BLaER1 (cell line): ENCODE results near the gene AK9.
A peak's percentile ranks its signal among the peaks of the same experiment; 100 is the strongest.

Source experiments
- H3K27ac ChIP-seq: shearing (Covaris generic); formaldehyde crosslinking; 2 replicates; pipeline ENCODE4 v1.8.1; 2022
- H3K27me3 ChIP-seq: shearing (Covaris generic); formaldehyde crosslinking; 2 replicates; pipeline ENCODE4 v1.8.1; 2022
- H3K36me3 ChIP-seq: shearing (Covaris generic); formaldehyde crosslinking; 2 replicates; pipeline ENCODE4 v1.8.1; 2022
- H3K4me1 ChIP-seq: shearing (Covaris generic); formaldehyde crosslinking; 2 replicates; pipeline ENCODE4 v1.8.1; 2022
- H3K4me2 ChIP-seq: shearing (Covaris generic); formaldehyde crosslinking; 2 replicates; pipeline ENCODE4 v1.8.1; 2022
- H3K4me3 ChIP-seq: shearing (Covaris generic); formaldehyde crosslinking; 2 replicates; pipeline ENCODE4 v1.8.1; 2022
- H3K9ac ChIP-seq: shearing (Covaris generic); formaldehyde crosslinking; 2 replicates; pipeline ENCODE4 v1.8.1; 2022
- H3K9me3 ChIP-seq: shearing (Covaris generic); formaldehyde crosslinking; 2 replicates; pipeline ENCODE4 v1.8.1; 2022
- H4K20me1 ChIP-seq: shearing (Covaris generic); formaldehyde crosslinking; 2 replicates; pipeline ENCODE4 v1.8.1; 2022
- Cebpa-rat ChIP-seq: shearing (Covaris generic); IDR thresholded peaks from 2 replicates; pipeline ENCODE4 v1.8.1; 2022

Gene AK9

DNA sequence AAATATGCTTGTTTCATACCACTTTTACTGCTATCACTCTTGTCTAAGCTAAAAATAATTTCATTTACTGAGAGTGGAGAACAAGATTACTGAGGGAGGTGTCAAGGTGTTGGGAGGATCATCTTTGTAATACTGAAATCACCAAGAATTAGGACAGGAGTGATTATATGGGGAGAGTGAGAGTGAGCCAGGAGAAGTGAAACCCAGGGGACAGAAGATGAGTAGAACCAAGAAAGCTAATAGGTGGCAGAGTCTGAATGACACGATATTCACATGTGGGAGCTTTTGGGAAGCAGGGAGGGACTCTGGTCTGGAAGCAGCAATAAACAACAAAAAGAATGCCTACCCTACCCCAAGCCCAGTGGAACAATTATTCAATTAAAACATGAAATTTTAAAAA, 58.6 kb downstream of the AK9 start:
- no peaks in the 10 kb centered on the region; the same call in 1 of the 2 replicates for H3K36me3 ChIP-seq
- H3K27me3 ChIP-seq = no peaks in the 10 kb centered on the region
- TF ChIP-seq Cebpa-rat = no peak
- H3K4me3 ChIP-seq = no peak overlapping the region
- no peak overlapping the region for H3K9ac ChIP-seq
- no peak overlapping the region for H3K4me2 ChIP-seq
- peaks cover 16% of the 10 kb centered on the region for H3K4me1 ChIP-seq
- no peaks in the 10 kb centered on the region for H4K20me1 ChIP-seq
- H3K27ac ChIP-seq = no peak overlapping the region
- H3K9me3 ChIP-seq = no peaks in the 10 kb centered on the region

DNA sequence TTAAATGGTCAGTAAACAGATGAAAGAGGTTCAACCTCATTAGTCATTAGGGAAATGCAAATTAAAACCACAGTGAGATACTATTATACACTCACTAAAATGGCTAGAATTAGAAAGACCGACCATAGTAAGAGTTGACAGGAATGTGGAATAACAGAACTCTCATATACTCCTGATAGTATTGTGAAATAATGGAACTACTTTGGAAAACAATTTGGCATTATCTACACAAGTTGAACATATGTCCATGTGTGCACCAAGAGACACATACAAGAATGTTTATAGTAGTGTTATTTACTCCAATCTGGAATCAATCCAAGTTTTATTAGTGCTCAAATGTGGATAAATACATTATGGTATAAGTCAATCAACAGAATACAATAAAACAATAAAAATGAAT, 59.6 kb downstream of the AK9 start:
- Histone ChIP-seq H3K27ac (no peak overlapping the region), H3K4me3 (no peak overlapping the region), H3K9ac (no peak overlapping the region), H3K9me3 (no peaks in the 10 kb centered on the region), H3K27me3 (no peaks in the 10 kb centered on the region), H4K20me1 (no peaks in the 10 kb centered on the region), H3K36me3 (no peaks in the 10 kb centered on the region; the same call in 1 of the 2 replicates), H3K4me1 (peaks cover 16% of the 10 kb centered on the region), H3K4me2 (no peak overlapping the region)
- no peak for TF ChIP-seq Cebpa-rat

DNA sequence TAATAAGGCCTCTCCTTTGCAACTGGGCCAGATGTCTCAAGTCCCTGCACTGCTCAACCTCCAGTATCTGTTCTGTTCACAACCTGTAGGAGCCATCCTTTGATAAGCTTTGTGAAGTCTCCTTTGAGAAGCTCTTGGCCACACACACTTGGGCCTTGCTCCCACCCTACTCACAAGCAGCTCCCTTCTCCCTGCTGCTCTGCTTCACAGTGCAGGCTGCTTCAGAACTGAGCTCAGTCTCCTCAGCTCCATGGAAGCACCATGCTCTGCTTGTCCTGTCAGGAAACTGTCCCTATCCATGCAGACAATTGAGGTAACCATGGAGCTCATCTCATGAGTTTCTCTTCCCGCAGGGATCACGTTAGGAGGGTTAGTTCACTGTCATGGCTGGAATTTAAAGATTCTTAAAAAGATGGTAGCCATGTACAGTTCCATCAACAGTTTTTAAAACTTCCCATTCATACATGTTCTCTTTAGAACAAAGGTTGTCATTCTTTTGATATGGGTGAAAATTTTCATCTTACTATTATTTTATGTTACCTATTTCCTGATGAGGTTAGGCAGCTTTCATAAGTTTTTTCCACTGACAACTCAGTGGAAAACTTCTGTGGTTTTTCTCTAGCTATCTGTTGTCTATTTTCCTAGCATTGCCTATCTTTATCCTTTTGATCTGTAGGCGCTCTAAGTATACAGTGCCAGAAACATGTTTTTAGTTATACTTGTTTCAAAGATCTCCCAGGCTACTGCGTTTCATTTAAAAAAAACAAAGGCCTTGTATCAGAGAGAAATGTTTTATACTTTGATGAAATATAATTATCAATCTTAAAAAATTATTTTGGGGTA, 62.6 kb downstream of the AK9 start:
- Histone ChIP-seq H3K9ac (no peak overlapping the region), H3K36me3 (no peaks in the 10 kb centered on the region; the same call in 1 of the 2 replicates), H3K4me1 (peaks cover 16% of the 10 kb centered on the region), H3K9me3 (peaks cover 4% of the 10 kb centered on the region; the same call in 1 of the 2 replicates), H3K4me2 (peak overlapping the region; percentile 41), H3K27me3 (no peaks in the 10 kb centered on the region), H3K4me3 (no peak overlapping the region), H3K27ac (no peak overlapping the region), H4K20me1 (no peaks in the 10 kb centered on the region)
- TF ChIP-seq Cebpa-rat = no peak

DNA sequence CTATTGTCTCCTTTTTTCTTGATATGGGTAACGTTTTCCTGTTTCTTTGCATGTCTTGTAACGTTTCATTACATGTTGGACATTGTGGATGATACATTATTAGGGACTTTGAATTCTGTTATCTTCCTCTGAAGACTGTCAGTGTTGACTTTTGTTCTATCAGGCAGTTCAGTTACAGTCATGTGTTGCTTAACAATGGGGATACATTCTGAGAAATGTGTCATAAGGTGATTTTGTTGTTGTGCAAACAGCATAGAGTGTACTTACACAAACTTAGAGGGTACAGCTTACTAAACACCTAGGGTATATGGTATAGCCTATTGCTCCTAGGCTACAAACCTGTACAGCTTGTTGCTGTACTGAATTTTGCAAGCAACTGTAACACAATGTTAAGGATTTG, 64.7 kb downstream of the AK9 start:
- Histone ChIP-seq H3K27ac (no peak overlapping the region), H3K27me3 (no peaks in the 10 kb centered on the region), H4K20me1 (no peaks in the 10 kb centered on the region), H3K9me3 (peaks cover 4% of the 10 kb centered on the region; the same call in 1 of the 2 replicates), H3K4me3 (no peak overlapping the region), H3K4me2 (no peak overlapping the region), H3K4me1 (peaks cover 16% of the 10 kb centered on the region), H3K9ac (no peak overlapping the region), H3K36me3 (no peaks in the 10 kb centered on the region)
- TF ChIP-seq Cebpa-rat = no peak

DNA sequence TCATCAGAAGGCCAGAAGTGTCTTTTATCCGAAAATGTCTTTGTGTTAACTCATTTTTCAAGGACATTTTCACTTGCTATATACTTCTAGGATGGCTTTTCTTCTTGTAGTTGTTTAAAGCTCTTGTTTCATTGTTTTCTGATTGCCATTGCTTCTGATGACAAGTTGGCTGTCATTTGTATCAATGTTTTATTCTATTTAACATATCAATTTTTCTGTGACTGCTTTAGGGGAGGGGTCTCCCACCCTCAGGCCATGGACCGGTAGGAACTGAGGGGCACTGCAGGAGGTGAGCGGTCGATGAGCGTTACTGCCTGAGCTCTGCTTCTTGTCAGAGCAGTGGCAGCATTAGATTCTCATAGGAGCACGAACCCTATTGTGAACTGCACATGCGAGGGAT, 65.8 kb downstream of the AK9 start:
- no peaks in the 10 kb centered on the region for H4K20me1 ChIP-seq
- H3K27me3 ChIP-seq = no peaks in the 10 kb centered on the region
- peaks cover 16% of the 10 kb centered on the region for H3K4me1 ChIP-seq
- no peaks in the 10 kb centered on the region for H3K36me3 ChIP-seq
- H3K27ac ChIP-seq = no peak overlapping the region
- H3K9ac ChIP-seq = no peak overlapping the region
- peaks cover 4% of the 10 kb centered on the region; the same call in 1 of the 2 replicates for H3K9me3 ChIP-seq
- no peak overlapping the region for H3K4me2 ChIP-seq
- TF ChIP-seq Cebpa-rat = no peak
- no peak overlapping the region for H3K4me3 ChIP-seq

DNA sequence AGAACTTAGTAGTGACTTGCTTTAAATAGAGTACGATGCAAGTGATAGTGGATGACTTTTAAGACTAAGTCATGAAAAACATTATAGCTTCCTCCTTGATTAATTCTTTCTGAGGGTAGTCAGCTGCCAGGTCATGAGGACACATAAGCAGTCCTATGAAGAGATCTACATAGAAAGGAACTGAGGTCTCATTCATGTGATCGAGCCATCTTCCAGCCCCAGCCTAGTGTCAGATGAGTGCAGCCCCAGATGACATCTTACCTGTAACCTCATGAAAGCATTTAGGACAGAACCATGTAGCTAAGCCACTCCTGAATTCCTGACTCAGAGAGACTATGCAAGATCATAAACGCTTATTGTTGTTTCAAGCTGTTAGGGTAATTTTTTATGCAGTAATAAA, 67.7 kb downstream of the AK9 start:
- Histone ChIP-seq H3K36me3 (no peaks in the 10 kb centered on the region), H3K9me3 (peaks cover 4% of the 10 kb centered on the region; the same call in 1 of the 2 replicates), H3K27me3 (no peaks in the 10 kb centered on the region), H3K27ac (no peak overlapping the region), H3K9ac (no peak overlapping the region), H3K4me1 (peaks cover 7% of the 10 kb centered on the region), H4K20me1 (no peaks in the 10 kb centered on the region), H3K4me3 (no peak overlapping the region), H3K4me2 (no peak overlapping the region)
- TF ChIP-seq Cebpa-rat = no peak

DNA sequence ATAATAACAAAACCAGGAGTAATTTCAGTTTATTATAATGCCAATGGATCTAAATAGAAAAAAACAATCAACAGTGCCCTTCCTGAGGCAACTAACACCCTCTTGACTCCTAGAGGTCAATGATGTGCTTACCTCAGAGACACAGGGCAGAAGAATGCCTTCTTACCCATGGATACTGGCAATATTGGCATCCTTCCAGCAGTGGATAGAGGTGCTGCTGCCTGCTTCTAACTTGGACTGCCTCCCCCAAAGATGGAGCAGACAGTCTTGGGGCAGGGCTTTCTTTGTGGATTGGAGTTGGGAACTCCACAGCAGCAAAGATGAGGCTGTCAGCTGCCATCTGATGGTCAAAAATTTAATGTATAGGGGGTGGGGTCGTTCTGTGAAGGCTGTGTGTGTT, 78.7 kb downstream of the AK9 start:
- H3K4me2 ChIP-seq = no peak overlapping the region
- H3K4me3 ChIP-seq = no peak overlapping the region
- no peaks in the 10 kb centered on the region for H3K4me1 ChIP-seq
- peaks cover 5% of the 10 kb centered on the region for H3K9me3 ChIP-seq
- TF ChIP-seq Cebpa-rat = no peak
- H3K36me3 ChIP-seq = no peaks in the 10 kb centered on the region
- no peaks in the 10 kb centered on the region for H4K20me1 ChIP-seq
- H3K9ac ChIP-seq = no peak overlapping the region
- H3K27me3 ChIP-seq = no peaks in the 10 kb centered on the region
- H3K27ac ChIP-seq = no peak overlapping the region

DNA sequence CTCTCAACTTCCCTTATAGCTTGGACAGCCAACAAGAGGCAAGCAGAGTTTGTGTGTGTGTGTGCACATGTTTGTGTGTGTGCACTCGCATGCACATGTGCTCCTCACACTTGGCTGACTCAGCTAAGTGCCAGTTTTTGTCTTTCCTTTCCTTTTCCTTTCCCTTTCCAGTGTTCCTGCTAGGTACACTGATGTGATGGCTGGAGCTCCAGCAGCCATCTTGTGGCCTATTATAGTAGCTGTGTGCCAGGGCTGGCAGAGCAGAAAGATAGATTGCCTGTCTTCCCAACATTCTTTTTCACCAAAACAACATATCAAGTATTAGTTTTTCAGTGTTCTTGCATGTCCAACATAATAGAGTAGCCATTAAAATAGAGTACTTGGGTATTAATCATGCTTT, 79.5 kb downstream of the AK9 start:
- H4K20me1 ChIP-seq = no peaks in the 10 kb centered on the region
- no peak overlapping the region for H3K27ac ChIP-seq
- no peak overlapping the region for H3K4me3 ChIP-seq
- H3K36me3 ChIP-seq = no peaks in the 10 kb centered on the region
- no peak for TF ChIP-seq Cebpa-rat
- H3K9me3 ChIP-seq = peaks cover 5% of the 10 kb centered on the region
- H3K4me2 ChIP-seq = no peak overlapping the region
- H3K4me1 ChIP-seq = no peaks in the 10 kb centered on the region
- H3K27me3 ChIP-seq = no peaks in the 10 kb centered on the region
- H3K9ac ChIP-seq = no peak overlapping the region

DNA sequence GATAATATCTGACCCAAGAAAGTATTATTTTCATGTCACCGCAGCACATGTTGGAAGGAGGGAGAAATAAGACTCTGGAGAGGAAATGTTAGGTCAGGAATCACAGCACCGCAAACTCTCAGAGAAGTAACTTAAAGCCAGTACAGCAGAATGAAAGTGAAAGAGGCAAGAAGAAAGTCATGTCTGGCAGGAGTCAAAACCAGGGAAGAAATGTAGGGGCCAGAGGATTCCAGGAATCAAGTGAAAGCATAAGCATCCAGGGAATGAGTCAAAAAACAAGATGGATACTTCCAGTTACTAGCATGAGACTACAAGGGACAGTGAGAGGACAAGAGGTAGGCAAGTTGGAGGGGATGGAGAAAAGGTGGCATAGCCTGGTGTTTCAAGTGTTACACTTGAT, 80.4 kb downstream of the AK9 start:
- no peaks in the 10 kb centered on the region for H3K27me3 ChIP-seq
- no peaks in the 10 kb centered on the region for H3K4me1 ChIP-seq
- no peaks in the 10 kb centered on the region for H4K20me1 ChIP-seq
- peaks cover 5% of the 10 kb centered on the region for H3K9me3 ChIP-seq
- H3K36me3 ChIP-seq = no peaks in the 10 kb centered on the region
- no peak for TF ChIP-seq Cebpa-rat
- no peak overlapping the region for H3K27ac ChIP-seq
- no peak overlapping the region for H3K9ac ChIP-seq
- no peak overlapping the region for H3K4me2 ChIP-seq
- no peak overlapping the region for H3K4me3 ChIP-seq

DNA sequence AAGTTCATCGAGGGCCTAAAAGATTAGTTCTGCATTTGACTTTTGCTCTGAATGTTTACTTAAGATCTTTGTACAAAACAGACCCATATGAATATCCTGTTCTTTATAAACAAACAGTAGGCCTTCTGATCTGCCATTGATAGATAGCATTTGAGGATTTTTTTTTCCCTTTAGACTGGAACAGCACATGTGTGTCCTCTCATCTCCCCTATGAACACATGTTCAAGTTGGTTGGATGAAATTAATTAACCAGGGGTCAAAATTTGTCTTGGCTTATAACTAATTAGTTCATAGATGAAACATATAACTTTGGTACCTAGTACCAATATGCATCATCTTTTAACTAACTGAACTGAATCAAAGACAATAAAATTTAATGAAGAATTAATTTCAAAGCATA, 81.3 kb downstream of the AK9 start:
- TF ChIP-seq Cebpa-rat = no peak
- Histone ChIP-seq H3K36me3 (no peaks in the 10 kb centered on the region), H3K4me1 (no peaks in the 10 kb centered on the region), H3K4me3 (no peak overlapping the region), H4K20me1 (no peaks in the 10 kb centered on the region), H3K9ac (no peak overlapping the region), H3K9me3 (peaks cover 5% of the 10 kb centered on the region), H3K27me3 (no peaks in the 10 kb centered on the region), H3K27ac (no peak overlapping the region), H3K4me2 (no peak overlapping the region)
